Measurements from ENCODE around the gene UBA52. TPM values are rescaled to one million over a fixed set of nuclear protein-coding genes. Genes with fewer than 3 reads are reported as not detected.

UBA52 gene
- total RNA-seq, 4 donors from 2014 or later, result 512 to 719 (median 537) TPM

GRCh38 chr19:18568367-18568766 is 3.3 kb upstream of the UBA52 start:
- Histone ChIP-seq H3K4me3 (no peak overlapping the region), H3K27ac (no peak overlapping the region), H3K36me3 (peaks cover 0 to 55% of the 10 kb centered on the region in 2 donors), H3K9me3 (no peaks in the 10 kb centered on the region), H3K4me1 (peaks cover 10 to 13% of the 10 kb centered on the region in 2 donors), H3K27me3 (no peaks in the 10 kb centered on the region)
- no peak for DNase-seq
- intact Hi-C loops (cut with DNase I; ENCODE audit: low total_unique reads), result no loop called here
- in situ Hi-C loops (cut with MboI; ENCODE audit: low sequenced_read_pairs in 4 of 4), result loop anchor here in 1 of 4 donors (25.0 kb wide), 1 partner anchor 106 kb away; no protein-coding TSS in a partner anchor
- no peak for TF ChIP-seq CTCF (IDR thresholded peaks at IDR 0.05 in 4 of 5, conservative IDR thresholded peaks at IDR 0.05 in 1 of 5)
- no peak for TF ChIP-seq POLR2A (IDR thresholded peaks at IDR 0.05)
- ATAC-seq, result no peak

- intact Hi-C loops (cut with DNase I; ENCODE audit: low total_unique reads) (loop anchor here (5.0 kb wide), 1 partner anchor 112 kb away; no protein-coding TSS in a partner anchor), in situ Hi-C loops (cut with MboI; ENCODE audit: low sequenced_read_pairs in 4 of 4) (loop anchor here (10.0 to 25.0 kb wide), 4 partner anchors 110 to 263 kb away; partner anchors contain the start of gene UPF1 (in 1 of the 4))
- Histone ChIP-seq H3K27ac (no peak overlapping the region), H3K4me1 (peaks cover 10 to 16% of the 10 kb centered on the region in 2 donors), H3K36me3 (peaks cover 2 to 47% of the 10 kb centered on the region in 2 donors), H3K9me3 (no peaks in the 10 kb centered on the region), H3K4me3 (no peak overlapping the region), H3K27me3 (no peaks in the 10 kb centered on the region)
- no peak for TF ChIP-seq CTCF (IDR thresholded peaks at IDR 0.05 in 4 of 5, conservative IDR thresholded peaks at IDR 0.05 in 1 of 5)
- no peak for TF ChIP-seq POLR2A (IDR thresholded peaks at IDR 0.05)
- ATAC-seq (no peak), DNase-seq (no peak)
Observed at GRCh38 chr19:18574691-18575291, 3.1 kb downstream of the UBA52 start.

GRCh38 chr19:18576383-18576782 is 4.7 kb downstream of the UBA52 start:
- ATAC-seq, result no peak
- Histone ChIP-seq H3K27me3 (no peaks in the 10 kb centered on the region), H3K36me3 (peaks cover 2 to 47% of the 10 kb centered on the region in 2 donors), H3K9me3 (no peaks in the 10 kb centered on the region), H3K4me3 (no peak overlapping the region), H3K4me1 (peaks cover 10 to 16% of the 10 kb centered on the region in 2 donors), H3K27ac (no peak overlapping the region)
- intact Hi-C loops (cut with DNase I; ENCODE audit: low total_unique reads), result no loop called here
- in situ Hi-C loops (cut with MboI; ENCODE audit: low sequenced_read_pairs in 4 of 4), result loop anchor here in 3 of 4 donors (10.0 to 25.0 kb wide), 3 partner anchors 112 to 261 kb away; partner anchors contain the start of gene UPF1 (in 1 of the 3)
- TF ChIP-seq POLR2A (IDR thresholded peaks at IDR 0.05) (no peak), CTCF (IDR thresholded peaks at IDR 0.05 in 4 of 5, conservative IDR thresholded peaks at IDR 0.05 in 1 of 5) (no peak)
- no peak for DNase-seq

- no peaks in the 10 kb centered on the region for H3K9me3 ChIP-seq
- peaks cover 2 to 47% of the 10 kb centered on the region in 2 donors for H3K36me3 ChIP-seq
- in situ Hi-C loops (cut with MboI; ENCODE audit: low sequenced_read_pairs in 4 of 4), result loop anchor here in 3 of 4 donors (10.0 to 25.0 kb wide), 3 partner anchors 113 to 260 kb away; partner anchors contain the start of gene UPF1 (in 1 of the 3)
- peaks cover 7 to 12% of the 10 kb centered on the region in 2 donors for H3K4me1 ChIP-seq
- no peak overlapping the region for H3K4me3 ChIP-seq
- no peaks in the 10 kb centered on the region for H3K27me3 ChIP-seq
- intact Hi-C loops (cut with DNase I; ENCODE audit: low total_unique reads), result no loop called here
- ATAC-seq (no peak), DNase-seq (no peak)
- TF ChIP-seq POLR2A (IDR thresholded peaks at IDR 0.05) (no peak), CTCF (IDR thresholded peaks at IDR 0.05 in 4 of 5, conservative IDR thresholded peaks at IDR 0.05 in 1 of 5) (no peak)
- no peak overlapping the region for H3K27ac ChIP-seq
Observed at GRCh38 chr19:18577365-18577914, 5.8 kb downstream of the UBA52 start.

Data from gastrocnemius medialis (tissue), 4 donors.